Liver (tissue), 3 donors: Measurements from ENCODE around the gene KCNQ1.

Experiments used
- ATF3 ChIP-seq: IDR thresholded peaks from 2 replicates; pipeline ENCODE4 v1.6.1; 2016; ENCODE audit warnings: antibody characterized with exemption
- CTCF ChIP-seq: fragments of 150-350 bp; IDR thresholded peaks from 2 replicates; pipeline ENCODE4 v1.5.1; 2017; ENCODE audit warnings: improper control_type of control experiment, low read depth, low read length; ENCODE audit not compliant: missing input control
- EGR1 ChIP-seq, 2 donors: IDR thresholded peaks; 2 replicates each; pipeline ENCODE4 v1.6.1; 2016 to 2018; ENCODE audit warnings: antibody characterized with exemption in 2 of 2, low read depth in 2 of 2
- FOXA1 ChIP-seq: IDR thresholded peaks from 2 replicates; pipeline ENCODE4 v1.6.1; 2016; ENCODE audit warnings: antibody characterized with exemption
- GABPA ChIP-seq, 2 donors: IDR thresholded peaks in 1 of 2; conservative IDR thresholded peaks in 1 of 2; 2 replicates each; pipeline ENCODE4 v1.6.1; 2016; ENCODE audit warnings: antibody characterized with exemption in 2 of 2, mild to moderate bottlenecking in 1 of 2, moderate library complexity in 1 of 2
- JUND ChIP-seq, 2 donors: IDR thresholded peaks; 2 replicates each; pipeline ENCODE4 v1.6.1; 2016; ENCODE audit warnings: antibody characterized with exemption in 2 of 2
- MAX ChIP-seq: IDR thresholded peaks from 2 replicates; pipeline ENCODE4 v1.6.1; 2016; ENCODE audit warnings: antibody characterized with exemption
- NR2F2 ChIP-seq: IDR thresholded peaks from 2 replicates; pipeline ENCODE4 v1.6.1; 2016; ENCODE audit warnings: antibody characterized with exemption
- RAD21 ChIP-seq, 2 donors: IDR thresholded peaks; 2 replicates each; pipeline ENCODE4 v1.6.1; 2016; ENCODE audit warnings: antibody characterized with exemption in 2 of 2, mild to moderate bottlenecking in 2 of 2
- REST ChIP-seq: IDR thresholded peaks from 2 replicates; pipeline ENCODE4 v1.6.1; 2016; ENCODE audit warnings: antibody characterized with exemption, mild to moderate bottlenecking
- SP1 ChIP-seq: IDR thresholded peaks from 2 replicates; pipeline ENCODE4 v1.6.1; 2018; ENCODE audit warnings: antibody characterized with exemption, mild to moderate bottlenecking
- TAF1 ChIP-seq: conservative IDR thresholded peaks from 2 replicates; pipeline ENCODE4 v1.6.1; 2016; ENCODE audit warnings: antibody characterized with exemption, mild to moderate bottlenecking
- donor health status: healthy.
- donor health status: healthy.

GRCh38 chr11:2759228-2760195, 314.7 kb downstream of the KCNQ1 start:
- no peak for TF ChIP-seq CTCF
- no peak for TF ChIP-seq RAD21 (IDR thresholded peaks at IDR 0.05)
- TF ChIP-seq NR2F2: no peak
- no peak for TF ChIP-seq REST
- TF ChIP-seq MAX: no peak
- TF ChIP-seq SP1: no peak
- TF ChIP-seq EGR1 (IDR thresholded peaks at IDR 0.05; ENCODE audit: low read depth in 2 of 2): no peak
- TF ChIP-seq TAF1: no peak
- no peak for TF ChIP-seq FOXA1
- no peak for TF ChIP-seq JUND (IDR thresholded peaks at IDR 0.05)
- TF ChIP-seq GABPA (IDR thresholded peaks at IDR 0.05 in 1 of 2, conservative IDR thresholded peaks at IDR 0.05 in 1 of 2): no peak
- TF ChIP-seq ATF3: no peak
